Measurements from ENCODE around the gene IRF6. TPM values are rescaled to one million over a fixed set of nuclear protein-coding genes. Genes with fewer than 3 reads are reported as not detected.

IRF6 gene
- total RNA-seq, 1 donor from 2014 or later: 28.2 TPM

- H3K9me3 Mint-ChIP-seq: no peaks in the 10 kb centered on the region
- TF ChIP-seq CTCF (conservative IDR thresholded peaks at IDR 0.05): peak; percentile 75
- no peaks in the 10 kb centered on the region for H3K27me3 Mint-ChIP-seq
- peaks cover 38% of the 10 kb centered on the region for H3K36me3 Mint-ChIP-seq
- H3K4me1 Mint-ChIP-seq (ENCODE audit: unreplicated experiment): peaks cover 13% of the 10 kb centered on the region
- H3K4me3 Mint-ChIP-seq: no peak overlapping the region
- DNase-seq (ENCODE audit: extremely low spot score, unreplicated experiment): no peak
- peak overlapping the region; percentile 83 for H3K27ac Mint-ChIP-seq
Observed at GRCh38 chr1:209850342-209850979, 44.5 kb upstream of the IRF6 start.

DNA sequence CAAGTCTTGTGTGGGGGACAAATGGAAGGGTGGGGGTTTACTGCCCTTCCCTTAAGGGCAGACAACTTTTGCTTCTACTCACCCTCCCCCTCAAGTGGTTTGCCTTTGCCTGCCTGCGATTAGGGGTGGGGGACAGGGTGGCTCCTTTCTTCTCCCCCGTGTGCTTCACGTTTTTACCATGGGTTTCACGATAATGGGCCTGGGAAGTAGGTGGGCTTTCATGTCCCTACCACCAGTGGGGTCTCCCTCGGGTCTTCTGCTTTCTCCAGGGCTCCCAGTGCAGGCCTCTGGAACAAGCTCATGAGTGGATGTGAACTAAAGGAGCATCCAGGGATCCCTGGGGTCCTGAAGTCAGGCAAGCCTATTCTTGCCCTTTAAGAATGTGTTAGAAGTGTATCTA is 43.4 kb upstream of the IRF6 start:
- no peak overlapping the region for H3K4me3 Mint-ChIP-seq
- no peaks in the 10 kb centered on the region for H3K27me3 Mint-ChIP-seq
- no peak overlapping the region for H3K27ac Mint-ChIP-seq
- peaks cover 17% of the 10 kb centered on the region for H3K4me1 Mint-ChIP-seq (ENCODE audit: unreplicated experiment)
- no peaks in the 10 kb centered on the region for H3K9me3 Mint-ChIP-seq
- H3K36me3 Mint-ChIP-seq: peaks cover 33% of the 10 kb centered on the region
- TF ChIP-seq CTCF (conservative IDR thresholded peaks at IDR 0.05): no peak
- no peak for DNase-seq (ENCODE audit: extremely low spot score, unreplicated experiment)

- peaks cover 13% of the 10 kb centered on the region for H3K4me1 Mint-ChIP-seq (ENCODE audit: unreplicated experiment)
- no peak overlapping the region for H3K4me3 Mint-ChIP-seq
- H3K27ac Mint-ChIP-seq: no peak overlapping the region
- no peaks in the 10 kb centered on the region for H3K9me3 Mint-ChIP-seq
- no peaks in the 10 kb centered on the region for H3K27me3 Mint-ChIP-seq
- peaks cover 37% of the 10 kb centered on the region for H3K36me3 Mint-ChIP-seq
- TF ChIP-seq CTCF (conservative IDR thresholded peaks at IDR 0.05): no peak
- DNase-seq (ENCODE audit: extremely low spot score, unreplicated experiment): no peak
Observed at GRCh38 chr1:209845408-209845725, 39.4 kb upstream of the IRF6 start.

GRCh38 chr1:209844695-209845407 is 38.9 kb upstream of the IRF6 start:
- H3K4me1 Mint-ChIP-seq (ENCODE audit: unreplicated experiment): peaks cover 11% of the 10 kb centered on the region
- DNase-seq (ENCODE audit: extremely low spot score, unreplicated experiment): no peak
- H3K27me3 Mint-ChIP-seq: no peaks in the 10 kb centered on the region
- no peak overlapping the region for H3K4me3 Mint-ChIP-seq
- H3K9me3 Mint-ChIP-seq: no peaks in the 10 kb centered on the region
- peaks cover 41% of the 10 kb centered on the region for H3K36me3 Mint-ChIP-seq
- TF ChIP-seq CTCF (conservative IDR thresholded peaks at IDR 0.05): no peak
- no peak overlapping the region for H3K27ac Mint-ChIP-seq

DNA sequence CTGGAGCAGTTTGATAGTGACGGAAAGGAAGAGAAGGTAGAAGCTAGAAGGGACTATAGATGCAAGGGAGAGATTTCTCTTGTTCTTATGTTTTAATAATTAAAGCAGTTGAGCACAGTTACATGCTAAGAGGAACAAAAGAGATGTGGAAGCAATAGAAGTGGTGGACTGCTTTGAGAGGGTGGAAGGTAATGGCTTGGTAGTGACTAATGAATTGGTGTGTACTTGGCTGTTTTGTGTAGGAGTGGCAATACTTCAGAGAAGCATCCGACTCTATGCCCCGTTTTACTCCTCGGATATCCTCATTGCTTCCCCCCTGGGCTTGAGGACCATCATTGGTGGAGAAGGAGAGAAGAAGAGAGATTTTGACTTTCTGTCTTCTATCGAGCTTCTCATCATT is 34.7 kb upstream of the IRF6 start:
- TF ChIP-seq CTCF (conservative IDR thresholded peaks at IDR 0.05): no peak
- no peak overlapping the region for H3K27ac Mint-ChIP-seq
- peaks cover 5% of the 10 kb centered on the region for H3K4me1 Mint-ChIP-seq (ENCODE audit: unreplicated experiment)
- DNase-seq (ENCODE audit: extremely low spot score, unreplicated experiment): no peak
- H3K27me3 Mint-ChIP-seq: no peaks in the 10 kb centered on the region
- no peaks in the 10 kb centered on the region for H3K9me3 Mint-ChIP-seq
- no peak overlapping the region for H3K4me3 Mint-ChIP-seq
- peaks cover 32% of the 10 kb centered on the region for H3K36me3 Mint-ChIP-seq
